NT2/D1 (cell line): ENCODE measurements around the gene SYP.

Experiments
- SUZ12 ChIP-seq: IDR thresholded peaks from 2 replicates; pipeline ENCODE4 v1.6.1; 2011; ENCODE audit not compliant: insufficient read length, insufficient read depth; ENCODE audit errors: extremely low read depth
- YY1 ChIP-seq: IDR thresholded peaks from 2 replicates; pipeline ENCODE4 v1.6.1; 2011; ENCODE audit not compliant: insufficient read length, insufficient read depth

DNA sequence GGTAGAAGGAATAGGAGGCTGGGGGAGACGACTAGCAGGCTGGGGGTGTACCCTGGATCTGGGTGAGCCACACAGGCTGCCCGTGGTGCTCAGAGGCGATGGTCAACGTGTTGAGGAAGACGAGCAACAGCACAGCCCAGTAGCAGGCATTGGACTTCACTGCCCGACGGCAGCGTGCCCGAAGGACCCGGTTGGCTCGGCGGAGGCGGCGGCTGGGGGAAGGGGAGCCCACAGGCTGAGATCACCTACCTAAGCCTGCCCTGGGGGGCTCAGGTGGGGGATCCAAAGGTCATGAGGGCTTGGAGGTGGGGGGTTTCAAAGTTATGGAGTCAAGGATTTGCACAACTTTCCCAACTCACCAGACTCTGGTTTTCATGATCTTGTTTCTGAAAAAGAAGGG lies 25.9 kb upstream of the SYP start:
- TF ChIP-seq YY1: no peak
- TF ChIP-seq SUZ12: no peak
